K562 (cell line): Measurements from ENCODE around the gene PDZK1IP1. TPM values are rescaled to one million over a fixed set of nuclear protein-coding genes. Genes with fewer than 3 reads are reported as not detected.
A peak's percentile ranks its signal among the peaks of the same experiment; 100 is the strongest.

Source experiments
- ARID2 ChIP-seq: fragments of 450-650 bp; IDR thresholded peaks from 2 replicates; pipeline ENCODE4 v1.6.1; 2017; ENCODE audit warnings: antibody characterized with exemption, mild to moderate bottlenecking
- BCOR ChIP-seq: fragments of 450-650 bp; IDR thresholded peaks from 2 replicates; pipeline ENCODE4 v1.6.1; 2016
- BRD9 ChIP-seq: fragments of 450-650 bp; IDR thresholded peaks from 2 replicates; pipeline ENCODE4 v1.6.1; 2018; ENCODE audit warnings: low read depth; ENCODE audit not compliant: partially characterized antibody
- C11orf30 ChIP-seq: fragments of 450-650 bp; IDR thresholded peaks from 2 replicates; pipeline ENCODE4 v1.6.1; 2016; ENCODE audit warnings: low read depth, mild to moderate bottlenecking
- CREB1 ChIP-seq, 2 experiments: sonication (generic) in 1 of 2; formaldehyde crosslinking in 1 of 2; IDR thresholded peaks; 2 replicates each; pipeline versions ENCODE4 v1.6.1 to v1.8.0; 2012 to 2022; ENCODE audit warnings: inconsistent platforms in 1 of 2, mild to moderate bottlenecking in 1 of 2, missing genetic modification reagents in 1 of 2, moderate library complexity in 1 of 2
- FIP1L1 ChIP-seq: fragments of 200-400 bp; formaldehyde crosslinking; IDR thresholded peaks from 2 replicates; pipeline ENCODE4 v1.6.1; 2018; ENCODE audit warnings: mild to moderate bottlenecking, low read depth, low read length; ENCODE audit not compliant: poor library complexity, severe bottlenecking
- FOXK2 ChIP-seq, 2 experiments: fragments of 450-650 bp; IDR thresholded peaks in 1 of 2; conservative IDR thresholded peaks in 1 of 2; 2 replicates each; pipeline ENCODE4 v1.6.1; 2016; ENCODE audit warnings: low read depth in 2 of 2, mild to moderate bottlenecking in 1 of 2
- MYNN ChIP-seq, 2 experiments: sonication (generic); formaldehyde crosslinking in 1 of 2; IDR thresholded peaks; 2 replicates each; pipeline versions ENCODE4 v1.5.0 to v1.6.1; 2016 to 2020; ENCODE audit warnings: antibody characterized with exemption in 1 of 2, missing genetic modification reagents in 1 of 2
- NELFE ChIP-seq: IDR thresholded peaks from 2 replicates; pipeline ENCODE4 v1.6.1; 2011; ENCODE audit warnings: mild to moderate bottlenecking; ENCODE audit not compliant: insufficient read depth, insufficient read length
- NFYB ChIP-seq: IDR thresholded peaks from 2 replicates; pipeline ENCODE4 v1.6.1; 2011; ENCODE audit warnings: mild to moderate bottlenecking, moderate library complexity; ENCODE audit not compliant: insufficient read length; ENCODE audit errors: extremely low read depth
- NR4A1 ChIP-seq, 2 experiments: fragments of 250-450 bp in 1 of 2; fragments of 450-650 bp in 1 of 2; sonication (Bioruptor Pico) in 1 of 2; IDR thresholded peaks; 2 replicates each; pipeline versions ENCODE4 v1.4.0 to v1.6.1; 2016 to 2020; ENCODE audit warnings: mild to moderate bottlenecking in 2 of 2, missing compliant biosample characterization in 1 of 2, missing genetic modification characterization in 1 of 2, moderate library complexity in 1 of 2
- NRF1 ChIP-seq, 2 experiments: fragments of 450-650 bp; IDR thresholded peaks in 1 of 2; conservative IDR thresholded peaks in 1 of 2; 2 replicates each; pipeline ENCODE4 v1.6.1; 2014; ENCODE audit warnings: mild to moderate bottlenecking in 2 of 2
- PHF8 ChIP-seq: fragments of 200-600 bp; sonication (generic); IDR thresholded peaks from 2 replicates; pipeline ENCODE4 v1.6.1; 2012; ENCODE audit warnings: mixed run types, mild to moderate bottlenecking, inconsistent platforms, low read length, moderate library complexity, borderline replicate concordance
- RBBP5 ChIP-seq: fragments of 200-600 bp; sonication (generic); IDR thresholded peaks from 2 replicates; pipeline ENCODE4 v1.6.1; 2012; ENCODE audit warnings: borderline replicate concordance, mild to moderate bottlenecking, low read length, control low read depth, inconsistent platforms; ENCODE audit not compliant: insufficient read depth, poor library complexity, severe bottlenecking
- SMARCA4 ChIP-seq: fragments of 450-650 bp; IDR thresholded peaks from 2 replicates; pipeline ENCODE4 v1.6.1; 2016
- SUPT5H ChIP-seq: fragments of 450-650 bp; IDR thresholded peaks from 2 replicates; pipeline ENCODE4 v1.6.1; 2016
- TAL1 ChIP-seq: fragments of 450-650 bp; IDR thresholded peaks from 2 replicates; pipeline ENCODE4 v1.6.1; 2016; ENCODE audit warnings: mild to moderate bottlenecking
- TCFL5 ChIP-seq: fragments of 250-450 bp; sonication (Bioruptor Pico); conservative IDR thresholded peaks from 2 replicates; pipeline ENCODE4 v1.6.1; 2021; ENCODE audit warnings: mild to moderate bottlenecking, moderate library complexity, matching md5 sums
- YBX1 ChIP-seq: fragments of 450-650 bp; IDR thresholded peaks from 2 replicates; pipeline ENCODE4 v1.7.1; 2016; ENCODE audit warnings: mild to moderate bottlenecking
- ZEB2 ChIP-seq: fragments of 450-650 bp; IDR thresholded peaks from 2 replicates; pipeline ENCODE4 v1.6.1; 2016
- ZNF175 ChIP-seq: fragments of 200-800 bp; sonication (Bioruptor generic); IDR thresholded peaks from 2 replicates; pipeline ENCODE4 v1.6.1; 2016; ENCODE audit warnings: low read depth, mild to moderate bottlenecking, missing genetic modification characterization, missing compliant biosample characterization
- ZNF316 ChIP-seq: fragments of 450-650 bp; IDR thresholded peaks from 2 replicates; pipeline ENCODE4 v1.6.1; 2016
- ZSCAN29 ChIP-seq: fragments of 450-650 bp; IDR thresholded peaks from 2 replicates; pipeline ENCODE4 v1.6.1; 2017
- polyA plus RNA-seq, 8 experiments: library from polyadenylated mRNA; depleted of rRNA in 4 of 8; stranded (reverse) in 5 of 8; unstranded in 3 of 8; fragments of >200 nt; fragmentation: Nextera tagmentation in 2 of 8; fragmentation: Illumina TruSeq in 1 of 8; extraction: Ambion mirVana in 2 of 8; extraction: Trizol in 1 of 8; gene quantifications; 2 replicates each; pipeline versions ENCODE4 v1.2.1 to v1.2.3, GENCODE V29; 2011 to 2014; ENCODE audit warnings: inconsistent platforms in 1 of 8, missing spikeins in 1 of 8
- total RNA-seq, 7 experiments: library from RNA; depleted of rRNA in 6 of 7; stranded (reverse); fragments of >200 nt in 6 of 7; fragmentation: Illumina TruSeq in 2 of 7; extraction: Trizol in 2 of 7; gene quantifications; 2 replicates each; pipeline versions ENCODE4 v1.2.1 to v1.2.3, GENCODE V29; 2011 to 2021; ENCODE audit warnings: low replicate concordance in 1 of 7
- TF ChIP-seq, protein P1 (sequence below): fragments of 250-450 bp; sonication (Bioruptor Pico); IDR thresholded peaks from 2 replicates; pipeline ENCODE4 v1.4.0; 2020; ENCODE audit warnings: mild to moderate bottlenecking, moderate library complexity
- TF ChIP-seq, protein P2 (sequence below): fragments of 250-450 bp; sonication (Bioruptor Pico); IDR thresholded peaks from 2 replicates; pipeline ENCODE4 v1.4.0; 2020
- TF ChIP-seq, protein P3 (sequence below): sonication (generic); formaldehyde crosslinking; IDR thresholded peaks from 2 replicates; pipeline ENCODE4 v1.5.0; 2020; ENCODE audit warnings: missing genetic modification reagents
- TF ChIP-seq, protein P4 (sequence below): sonication (generic); formaldehyde crosslinking; IDR thresholded peaks from 2 replicates; pipeline ENCODE4 v1.8.0; 2022; ENCODE audit warnings: missing genetic modification reagents, mild to moderate bottlenecking, borderline replicate concordance

PDZK1IP1 gene
- total and polyA plus RNA-seq, 9 of the 15 experiments (the other 6 are each of a cell fraction or from before 2014, with no cell fraction given): 0.17 to 0.68 (median 0.53) TPM; not detected in 2

DNA sequence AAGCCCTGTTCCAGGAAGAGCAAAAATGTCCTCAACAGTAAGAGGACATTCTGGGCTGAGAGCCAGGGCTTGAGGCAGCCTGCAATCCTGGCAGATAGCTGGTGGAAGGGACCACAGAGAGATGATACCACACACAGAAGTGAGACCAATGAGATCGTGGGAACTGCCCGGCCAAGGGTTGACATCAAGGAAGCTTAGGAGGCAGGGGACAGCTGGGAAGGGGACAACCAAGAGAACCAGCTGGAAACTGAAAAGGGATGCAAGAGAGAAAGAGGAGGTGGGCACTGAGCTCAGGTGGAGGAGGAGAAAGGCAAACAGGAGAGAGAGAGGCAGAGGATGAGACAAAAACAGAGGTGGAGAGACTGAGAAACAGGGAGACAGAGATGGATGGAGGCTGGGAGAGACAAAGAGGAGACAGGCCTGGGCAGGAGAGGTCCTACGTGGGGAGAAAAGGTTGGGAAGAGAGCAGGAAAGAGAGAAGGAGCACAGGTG, 9.2 kb downstream of the PDZK1IP1 start (continued):
- TF ChIP-seq, protein P1, sequence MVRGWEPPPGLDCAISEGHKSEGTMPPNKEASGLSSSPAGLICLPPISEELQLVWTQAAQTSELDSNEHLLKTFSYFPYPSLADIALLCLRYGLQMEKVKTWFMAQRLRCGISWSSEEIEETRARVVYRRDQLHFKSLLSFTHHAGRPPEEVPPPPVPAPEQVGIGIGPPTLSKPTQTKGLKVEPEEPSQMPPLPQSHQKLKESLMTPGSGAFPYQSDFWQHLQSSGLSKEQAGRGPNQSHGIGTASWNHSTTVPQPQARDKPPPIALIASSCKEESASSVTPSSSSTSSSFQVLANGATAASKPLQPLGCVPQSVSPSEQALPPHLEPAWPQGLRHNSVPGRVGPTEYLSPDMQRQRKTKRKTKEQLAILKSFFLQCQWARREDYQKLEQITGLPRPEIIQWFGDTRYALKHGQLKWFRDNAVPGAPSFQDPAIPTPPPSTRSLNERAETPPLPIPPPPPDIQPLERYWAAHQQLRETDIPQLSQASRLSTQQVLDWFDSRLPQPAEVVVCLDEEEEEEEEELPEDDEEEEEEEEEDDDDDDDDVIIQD (CRISPR knock-in tag): no peak
- no peak for TF ChIP-seq TAL1
- no peak for TF ChIP-seq C11orf30
- TF ChIP-seq, protein P2, sequence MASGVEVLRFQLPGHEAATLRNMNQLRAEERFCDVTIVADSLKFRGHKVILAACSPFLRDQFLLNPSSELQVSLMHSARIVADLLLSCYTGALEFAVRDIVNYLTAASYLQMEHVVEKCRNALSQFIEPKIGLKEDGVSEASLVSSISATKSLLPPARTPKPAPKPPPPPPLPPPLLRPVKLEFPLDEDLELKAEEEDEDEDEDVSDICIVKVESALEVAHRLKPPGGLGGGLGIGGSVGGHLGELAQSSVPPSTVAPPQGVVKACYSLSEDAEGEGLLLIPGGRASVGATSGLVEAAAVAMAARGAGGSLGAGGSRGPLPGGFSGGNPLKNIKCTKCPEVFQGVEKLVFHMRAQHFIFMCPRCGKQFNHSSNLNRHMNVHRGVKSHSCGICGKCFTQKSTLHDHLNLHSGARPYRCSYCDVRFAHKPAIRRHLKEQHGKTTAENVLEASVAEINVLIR: no peak
- TF ChIP-seq CREB1 (IDR thresholded peaks at IDR 0.05): no peak
- TF ChIP-seq CREB1 (CRISPR knock-in tag; IDR thresholded peaks at IDR 0.05): 0 out of 2 replicates have a peak, but pooled peaks have one; percentile 21
- no peak for TF ChIP-seq TCFL5 (CRISPR knock-in tag)
- no peak for TF ChIP-seq NRF1 (conservative IDR thresholded peaks at IDR 0.05 in 1 of 2, IDR thresholded peaks at IDR 0.05 in 1 of 2)
- no peak for TF ChIP-seq FIP1L1
- no peak for TF ChIP-seq SMARCA4
- no peak for TF ChIP-seq ARID2
- TF ChIP-seq BCOR: 0 out of 2 replicates have a peak, but pooled peaks have one; percentile 71
- TF ChIP-seq ZSCAN29: no peak; the same call in 1 of the 2 replicates
- TF ChIP-seq, protein P3, sequence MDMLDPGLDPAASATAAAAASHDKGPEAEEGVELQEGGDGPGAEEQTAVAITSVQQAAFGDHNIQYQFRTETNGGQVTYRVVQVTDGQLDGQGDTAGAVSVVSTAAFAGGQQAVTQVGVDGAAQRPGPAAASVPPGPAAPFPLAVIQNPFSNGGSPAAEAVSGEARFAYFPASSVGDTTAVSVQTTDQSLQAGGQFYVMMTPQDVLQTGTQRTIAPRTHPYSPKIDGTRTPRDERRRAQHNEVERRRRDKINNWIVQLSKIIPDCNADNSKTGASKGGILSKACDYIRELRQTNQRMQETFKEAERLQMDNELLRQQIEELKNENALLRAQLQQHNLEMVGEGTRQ (CRISPR knock-in tag): no peak
- TF ChIP-seq ZNF316: no peak
- TF ChIP-seq, protein P4, sequence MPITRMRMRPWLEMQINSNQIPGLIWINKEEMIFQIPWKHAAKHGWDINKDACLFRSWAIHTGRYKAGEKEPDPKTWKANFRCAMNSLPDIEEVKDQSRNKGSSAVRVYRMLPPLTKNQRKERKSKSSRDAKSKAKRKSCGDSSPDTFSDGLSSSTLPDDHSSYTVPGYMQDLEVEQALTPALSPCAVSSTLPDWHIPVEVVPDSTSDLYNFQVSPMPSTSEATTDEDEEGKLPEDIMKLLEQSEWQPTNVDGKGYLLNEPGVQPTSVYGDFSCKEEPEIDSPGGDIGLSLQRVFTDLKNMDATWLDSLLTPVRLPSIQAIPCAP (CRISPR knock-in tag): no peak
- peak in 1 of 2 experiments; percentile 47 for TF ChIP-seq FOXK2 (conservative IDR thresholded peaks at IDR 0.05 in 1 of 2, IDR thresholded peaks at IDR 0.05 in 1 of 2; ENCODE audit: low read depth in 2 of 2)
- no peak for TF ChIP-seq MYNN (IDR thresholded peaks at IDR 0.05)
- no peak for TF ChIP-seq MYNN (CRISPR knock-in tag; IDR thresholded peaks at IDR 0.05)
- TF ChIP-seq YBX1: peak; percentile 77; the same call in 1 of the 2 replicates
- TF ChIP-seq ZNF175 (CRISPR knock-in tag): no peak
- no peak for TF ChIP-seq NFYB
- TF ChIP-seq NR4A1 (CRISPR knock-in tag; IDR thresholded peaks at IDR 0.05): no peak
- no peak for TF ChIP-seq NR4A1 (tag; IDR thresholded peaks at IDR 0.05)
- peak; percentile 34; the same call in 1 of the 2 replicates for TF ChIP-seq SUPT5H
- TF ChIP-seq NELFE: no peak
- peak; percentile 32; the same call in 1 of the 2 replicates for TF ChIP-seq PHF8
- peak; percentile 62 for TF ChIP-seq ZEB2
- no peak for TF ChIP-seq BRD9
- no peak for TF ChIP-seq RBBP5
